ENCODE results near the gene SYNE2. TPM values are rescaled to one million over a fixed set of nuclear protein-coding genes. Genes with fewer than 3 reads are reported as not detected.

SYNE2 gene
- total RNA-seq, 1 donor from 2014 or later = 186 TPM

DNA sequence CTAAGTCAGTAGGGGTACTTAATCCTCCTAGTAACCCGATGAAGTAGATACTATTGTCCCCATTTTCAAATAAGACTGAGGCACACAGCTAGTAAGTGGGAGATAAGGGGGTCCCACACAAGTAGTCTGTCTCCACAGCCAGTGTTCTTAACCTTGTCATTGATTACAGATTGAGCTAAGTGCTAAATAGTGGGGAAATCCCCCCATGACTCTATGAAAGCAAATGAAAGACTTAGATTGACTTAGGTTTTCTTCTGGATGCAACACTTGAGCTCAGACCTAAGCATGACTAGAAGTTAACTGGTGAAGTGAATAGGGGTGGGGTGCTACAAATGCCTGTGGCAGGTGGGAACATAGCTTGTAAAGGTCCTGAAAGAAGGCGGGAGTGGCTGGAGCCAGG lies 73.8 kb downstream of the SYNE2 start:
- peaks cover 9% of the 10 kb centered on the region for H3K9me3 ChIP-seq (replicated peaks)
- DNase-seq = no peak
- TF ChIP-seq, protein P1, sequence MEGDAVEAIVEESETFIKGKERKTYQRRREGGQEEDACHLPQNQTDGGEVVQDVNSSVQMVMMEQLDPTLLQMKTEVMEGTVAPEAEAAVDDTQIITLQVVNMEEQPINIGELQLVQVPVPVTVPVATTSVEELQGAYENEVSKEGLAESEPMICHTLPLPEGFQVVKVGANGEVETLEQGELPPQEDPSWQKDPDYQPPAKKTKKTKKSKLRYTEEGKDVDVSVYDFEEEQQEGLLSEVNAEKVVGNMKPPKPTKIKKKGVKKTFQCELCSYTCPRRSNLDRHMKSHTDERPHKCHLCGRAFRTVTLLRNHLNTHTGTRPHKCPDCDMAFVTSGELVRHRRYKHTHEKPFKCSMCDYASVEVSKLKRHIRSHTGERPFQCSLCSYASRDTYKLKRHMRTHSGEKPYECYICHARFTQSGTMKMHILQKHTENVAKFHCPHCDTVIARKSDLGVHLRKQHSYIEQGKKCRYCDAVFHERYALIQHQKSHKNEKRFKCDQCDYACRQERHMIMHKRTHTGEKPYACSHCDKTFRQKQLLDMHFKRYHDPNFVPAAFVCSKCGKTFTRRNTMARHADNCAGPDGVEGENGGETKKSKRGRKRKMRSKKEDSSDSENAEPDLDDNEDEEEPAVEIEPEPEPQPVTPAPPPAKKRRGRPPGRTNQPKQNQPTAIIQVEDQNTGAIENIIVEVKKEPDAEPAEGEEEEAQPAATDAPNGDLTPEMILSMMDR (IDR thresholded peaks at IDR 0.05; ENCODE audit: borderline replicate concordance) = no peak
- H3K27me3 ChIP-seq (ENCODE audit: low read depth) = no peaks in the 10 kb centered on the region
- no peak overlapping the region for H3K4me3 ChIP-seq
- H3K4me1 ChIP-seq = peaks cover 33% of the 10 kb centered on the region
- no peaks in the 10 kb centered on the region for H3K36me3 ChIP-seq
- peak overlapping the region; percentile 69 for H3K27ac ChIP-seq (replicated peaks)
- intact Hi-C loops (cut with micrococcal nuclease) = no loop called here

DNA sequence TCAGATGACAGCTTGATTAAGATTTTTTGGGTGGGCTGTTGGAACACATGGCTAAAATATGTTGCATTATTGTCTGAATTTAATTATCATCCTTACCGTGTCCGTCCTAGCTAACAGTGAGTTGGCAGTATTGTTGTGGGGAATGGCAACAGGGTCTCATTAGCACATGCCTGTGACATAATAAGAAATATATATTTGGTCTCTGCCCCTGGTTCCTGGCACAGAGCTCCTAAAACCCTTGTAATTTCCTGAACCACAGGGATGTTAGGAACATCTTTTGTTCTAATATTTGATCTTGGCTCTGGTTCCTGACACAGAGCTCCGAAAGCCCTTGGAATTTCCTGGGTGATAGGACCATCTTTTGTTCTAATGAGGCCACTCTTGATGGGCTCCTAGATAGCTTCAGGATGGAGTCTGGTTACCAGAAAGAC lies 76.0 kb downstream of the SYNE2 start:
- Histone ChIP-seq H3K27ac (replicated peaks) (peak overlapping the region; percentile 69), H3K4me1 (peaks cover 31% of the 10 kb centered on the region), H3K9me3 (replicated peaks) (peaks cover 9% of the 10 kb centered on the region), H3K27me3 (ENCODE audit: low read depth) (no peaks in the 10 kb centered on the region), H3K4me3 (no peak overlapping the region), H3K36me3 (no peaks in the 10 kb centered on the region)
- intact Hi-C loops (cut with micrococcal nuclease) = no loop called here
- no peak for DNase-seq
- TF ChIP-seq, protein P1 (IDR thresholded peaks at IDR 0.05; ENCODE audit: borderline replicate concordance) = no peak

DNA sequence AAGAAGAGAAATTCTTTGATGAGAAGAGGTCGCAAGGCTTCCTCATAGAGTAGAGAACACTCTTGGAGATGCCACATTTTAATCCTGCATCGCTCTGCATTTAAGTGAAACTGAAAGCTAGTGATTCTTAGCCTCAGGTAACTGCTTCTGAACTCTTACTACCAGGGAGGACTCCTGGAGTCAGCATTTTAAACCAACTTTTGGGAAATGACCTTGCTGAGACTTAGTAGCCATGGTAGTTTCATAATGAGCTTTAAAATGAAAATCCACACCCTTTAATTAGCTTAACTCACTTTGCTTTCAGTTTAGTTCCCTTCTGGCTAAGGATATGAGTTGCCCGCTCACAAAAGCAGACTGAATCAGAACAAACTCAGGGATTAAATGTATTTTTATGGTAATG lies 80.3 kb downstream of the SYNE2 start:
- Histone ChIP-seq H3K36me3 (no peaks in the 10 kb centered on the region), H3K4me1 (peaks cover 21% of the 10 kb centered on the region), H3K9me3 (replicated peaks) (no peaks in the 10 kb centered on the region), H3K27me3 (ENCODE audit: low read depth) (no peaks in the 10 kb centered on the region), H3K27ac (replicated peaks) (peak overlapping the region; percentile 24), H3K4me3 (no peak overlapping the region)
- TF ChIP-seq, protein P1 (IDR thresholded peaks at IDR 0.05; ENCODE audit: borderline replicate concordance) = no peak
- DNase-seq = no peak
- intact Hi-C loops (cut with micrococcal nuclease) = no loop called here

DNA sequence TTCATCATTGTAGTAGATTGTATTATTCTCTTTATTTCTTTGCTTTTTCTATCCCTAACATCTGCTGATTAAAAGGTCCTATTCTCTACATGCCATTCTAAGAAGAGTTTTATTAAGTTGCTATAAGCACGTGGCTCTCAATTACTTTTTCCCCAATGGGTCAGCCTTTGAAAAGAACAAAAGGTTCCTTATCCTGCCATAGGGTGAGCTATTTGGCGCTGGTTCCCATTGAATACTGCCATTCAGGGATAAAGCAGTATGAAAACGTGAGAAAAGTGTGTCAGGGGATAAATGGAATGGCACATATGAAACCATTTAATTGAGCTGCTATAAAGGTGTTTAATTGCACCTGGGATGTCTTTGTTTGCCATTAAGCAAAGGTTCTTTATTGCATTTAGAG lies 80.9 kb downstream of the SYNE2 start:
- Histone ChIP-seq H3K27ac (replicated peaks) (peak overlapping the region; percentile 24), H3K27me3 (ENCODE audit: low read depth) (no peaks in the 10 kb centered on the region), H3K4me3 (no peak overlapping the region), H3K36me3 (no peaks in the 10 kb centered on the region), H3K9me3 (replicated peaks) (no peaks in the 10 kb centered on the region), H3K4me1 (peaks cover 16% of the 10 kb centered on the region)
- no peak for DNase-seq
- TF ChIP-seq, protein P1 (IDR thresholded peaks at IDR 0.05; ENCODE audit: borderline replicate concordance) = no peak
- intact Hi-C loops (cut with micrococcal nuclease) = no loop called here

DNA sequence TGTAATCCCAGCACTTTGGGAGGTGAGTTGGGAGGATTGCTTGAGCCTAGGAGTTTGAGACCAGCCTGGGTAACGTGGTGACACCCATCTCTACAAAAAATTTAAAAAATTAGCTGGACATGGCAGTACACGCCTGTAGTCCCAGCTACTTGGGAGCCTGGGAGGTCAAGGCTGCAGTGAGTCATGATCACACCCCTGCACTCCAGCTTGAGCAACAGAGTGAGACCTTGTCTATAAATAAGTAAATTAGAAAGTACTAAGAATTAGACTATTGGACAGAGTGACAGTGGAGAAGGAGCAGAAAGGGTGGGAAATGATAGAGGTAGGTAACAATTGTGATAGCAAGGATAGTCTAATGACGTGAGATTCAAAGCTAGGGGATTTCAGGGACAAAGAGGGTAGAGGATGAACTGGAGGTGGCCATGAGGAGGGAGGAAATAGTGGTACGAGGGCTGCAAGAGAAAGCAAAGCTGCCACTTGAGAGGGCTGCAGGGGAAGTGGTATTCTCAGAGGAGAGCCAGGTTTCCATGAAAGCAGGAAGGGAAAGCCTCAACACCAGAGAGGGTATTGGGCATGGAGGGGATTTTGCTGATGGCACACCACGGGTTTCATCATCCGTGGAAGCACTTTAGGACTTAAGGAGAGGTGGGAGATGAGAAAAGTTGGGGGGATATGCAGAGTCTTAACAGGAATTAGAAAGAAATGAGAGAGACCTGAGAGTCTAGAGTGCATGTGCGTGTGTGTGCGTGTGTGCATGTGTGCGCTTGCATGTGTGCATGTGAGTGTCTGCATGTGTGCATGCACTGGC lies 85.6 kb downstream of the SYNE2 start:
- DNase-seq = no peak
- Histone ChIP-seq H3K27me3 (ENCODE audit: low read depth) (no peaks in the 10 kb centered on the region), H3K4me1 (peaks cover 8% of the 10 kb centered on the region), H3K9me3 (replicated peaks) (no peaks in the 10 kb centered on the region), H3K27ac (replicated peaks) (no peak overlapping the region), H3K36me3 (peaks cover 23% of the 10 kb centered on the region), H3K4me3 (no peak overlapping the region)
- TF ChIP-seq, protein P1 (IDR thresholded peaks at IDR 0.05; ENCODE audit: borderline replicate concordance) = no peak
- intact Hi-C loops (cut with micrococcal nuclease) = no loop called here
